Sigmoid colon (tissue), 4 donors: Measurements from ENCODE around the gene NDC80.

Source experiments
- POLR2AphosphoS5 ChIP-seq, 4 donors: sonication (generic); formaldehyde crosslinking; IDR thresholded peaks; one replicate each; pipeline ENCODE4 v1.6.1; 2017; ENCODE audit warnings: antibody characterized with exemption in 4 of 4
- TF ChIP-seq, protein P1 (sequence below), 4 experiments: fragments of 450-650 bp in 3 of 4; fragments of 200-600 bp in 1 of 4; IDR thresholded peaks; one replicate each; pipeline ENCODE4 v1.5.1; 2016 to 2019; ENCODE audit warnings: antibody characterized with exemption in 4 of 4, mild to moderate bottlenecking in 3 of 4, moderate library complexity in 2 of 4

DNA sequence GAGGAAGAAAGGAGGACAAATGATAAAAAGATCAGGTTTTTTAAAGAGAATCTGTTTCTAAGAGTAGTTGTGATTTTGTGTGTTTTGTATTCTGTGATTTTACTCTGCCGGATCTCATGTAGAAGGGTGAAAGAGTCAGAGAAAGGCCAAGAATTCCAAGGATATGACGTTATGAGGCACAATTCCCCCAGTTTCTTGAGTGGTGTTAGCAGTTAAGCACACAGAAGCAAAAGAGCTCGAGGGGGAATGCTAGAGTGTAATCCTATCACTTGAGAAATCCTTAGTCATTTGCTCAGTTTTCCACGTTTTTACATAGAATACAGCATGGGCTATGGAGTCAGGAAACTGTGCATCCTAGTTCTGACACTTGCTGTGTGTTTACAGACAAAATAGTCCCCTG, 34.9 kb upstream of the NDC80 start:
- no peak for TF ChIP-seq POLR2AphosphoS5 (IDR thresholded peaks at IDR 0.05)
- TF ChIP-seq, protein P1, sequence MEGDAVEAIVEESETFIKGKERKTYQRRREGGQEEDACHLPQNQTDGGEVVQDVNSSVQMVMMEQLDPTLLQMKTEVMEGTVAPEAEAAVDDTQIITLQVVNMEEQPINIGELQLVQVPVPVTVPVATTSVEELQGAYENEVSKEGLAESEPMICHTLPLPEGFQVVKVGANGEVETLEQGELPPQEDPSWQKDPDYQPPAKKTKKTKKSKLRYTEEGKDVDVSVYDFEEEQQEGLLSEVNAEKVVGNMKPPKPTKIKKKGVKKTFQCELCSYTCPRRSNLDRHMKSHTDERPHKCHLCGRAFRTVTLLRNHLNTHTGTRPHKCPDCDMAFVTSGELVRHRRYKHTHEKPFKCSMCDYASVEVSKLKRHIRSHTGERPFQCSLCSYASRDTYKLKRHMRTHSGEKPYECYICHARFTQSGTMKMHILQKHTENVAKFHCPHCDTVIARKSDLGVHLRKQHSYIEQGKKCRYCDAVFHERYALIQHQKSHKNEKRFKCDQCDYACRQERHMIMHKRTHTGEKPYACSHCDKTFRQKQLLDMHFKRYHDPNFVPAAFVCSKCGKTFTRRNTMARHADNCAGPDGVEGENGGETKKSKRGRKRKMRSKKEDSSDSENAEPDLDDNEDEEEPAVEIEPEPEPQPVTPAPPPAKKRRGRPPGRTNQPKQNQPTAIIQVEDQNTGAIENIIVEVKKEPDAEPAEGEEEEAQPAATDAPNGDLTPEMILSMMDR (IDR thresholded peaks at IDR 0.05) = no peak
